ENCODE data around the gene POLRMT. TPM values are rescaled to one million over a fixed set of nuclear protein-coding genes. Genes with fewer than 3 reads are reported as not detected.
A peak's percentile ranks its signal among the peaks of the same experiment; 100 is the strongest.
"Not testable (repeated sequence)": the region's sequence is repeated elsewhere in the genome, so short reads cannot be mapped to it uniquely, and the experiment has no call there.

POLRMT gene
- total RNA-seq, 2 donors from 2014 or later: 52.7 to 64.6 TPM

DNA sequence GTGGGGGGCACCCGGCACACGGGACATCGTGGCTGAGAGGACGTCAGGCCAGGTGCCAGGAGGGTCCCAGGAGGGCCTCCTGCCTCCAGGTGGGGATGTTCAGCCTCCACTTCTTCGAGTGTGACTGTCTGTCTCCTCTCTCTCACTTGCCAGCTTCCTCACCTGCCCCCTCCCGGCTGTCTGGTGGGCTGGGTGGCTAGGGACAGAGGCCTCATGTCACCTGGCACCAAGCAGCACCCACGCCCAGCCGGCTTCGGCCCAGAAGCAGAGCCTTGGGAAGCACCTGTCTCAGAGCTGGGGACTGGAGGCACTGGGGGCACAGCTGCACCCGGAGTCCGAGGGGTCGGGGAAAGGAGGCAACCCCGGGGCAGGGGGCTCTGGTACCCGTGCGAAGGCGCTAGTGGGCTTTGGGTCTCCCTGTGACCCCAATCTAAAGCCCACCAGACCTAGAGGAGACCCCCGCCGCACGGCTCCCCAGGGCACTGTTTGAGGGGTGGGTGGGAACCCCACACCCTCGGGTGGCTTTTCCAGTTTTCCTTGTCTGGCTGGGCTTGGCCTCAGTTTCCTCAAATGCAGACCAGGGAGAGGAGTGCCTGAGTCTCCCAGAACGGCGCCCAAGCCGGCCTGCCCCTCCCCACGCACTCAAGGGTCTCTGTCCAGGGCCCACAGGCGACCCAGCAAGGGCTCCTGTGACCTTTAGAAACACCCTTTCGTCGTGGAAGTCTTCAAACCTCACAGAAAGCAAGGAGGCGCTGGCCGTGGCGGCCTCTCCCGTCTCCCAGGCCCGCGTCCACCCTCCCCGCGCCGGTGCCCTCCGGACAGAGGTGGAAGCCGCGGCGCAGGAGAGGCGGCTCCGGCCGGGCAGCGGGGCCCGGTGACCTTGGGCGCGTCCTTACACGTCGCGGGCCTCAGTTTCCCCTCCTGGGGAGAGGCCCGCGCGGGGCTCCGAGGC lies 44.3 kb downstream of the POLRMT start:
- no peak for DNase-seq
- no peak for ATAC-seq
- intact Hi-C loops (cut with DNase I, micrococcal nuclease): loop anchor here in 1 of 2 donors (10.0 kb wide), 1 partner anchor 146 kb away; no protein-coding TSS in a partner anchor

DNA sequence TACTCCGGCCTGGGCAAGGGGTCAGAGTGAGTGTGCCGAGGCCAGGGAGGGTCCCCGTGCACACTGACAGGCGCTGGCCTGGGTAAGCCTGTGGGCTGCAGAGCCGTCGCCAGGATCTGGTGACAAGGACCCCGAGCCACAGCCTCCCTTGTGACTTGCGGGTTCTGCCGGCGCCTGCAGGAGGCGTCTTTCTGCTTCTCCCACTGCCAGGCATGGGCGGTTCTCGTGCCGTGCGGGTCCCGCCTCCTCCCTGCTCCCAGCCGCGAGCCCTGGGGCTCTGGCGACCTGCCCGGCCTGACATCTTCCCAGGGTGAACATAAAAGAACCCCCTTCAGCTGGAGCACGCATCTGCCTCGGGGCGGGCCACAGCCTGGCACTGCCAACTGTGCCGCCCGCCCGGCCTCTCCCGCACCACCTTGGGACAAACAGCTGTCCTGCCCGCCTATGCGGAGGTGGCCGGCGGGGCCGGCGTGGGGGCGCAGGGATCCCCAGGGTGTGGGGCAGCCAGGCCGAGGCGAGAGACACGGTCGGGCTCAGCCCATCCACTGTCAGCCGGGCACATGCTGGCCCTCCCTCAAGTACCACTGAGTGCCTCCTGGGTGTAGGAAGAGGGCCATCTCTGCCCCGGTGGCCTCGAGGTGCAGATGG lies 45.1 kb downstream of the POLRMT start:
- intact Hi-C loops (cut with DNase I, micrococcal nuclease): loop anchor here in 1 of 2 donors (10.0 kb wide), 1 partner anchor 147 kb away; no protein-coding TSS in a partner anchor
- peak; percentile 63 for ATAC-seq
- peak; percentile 71 to 75 for DNase-seq

DNA sequence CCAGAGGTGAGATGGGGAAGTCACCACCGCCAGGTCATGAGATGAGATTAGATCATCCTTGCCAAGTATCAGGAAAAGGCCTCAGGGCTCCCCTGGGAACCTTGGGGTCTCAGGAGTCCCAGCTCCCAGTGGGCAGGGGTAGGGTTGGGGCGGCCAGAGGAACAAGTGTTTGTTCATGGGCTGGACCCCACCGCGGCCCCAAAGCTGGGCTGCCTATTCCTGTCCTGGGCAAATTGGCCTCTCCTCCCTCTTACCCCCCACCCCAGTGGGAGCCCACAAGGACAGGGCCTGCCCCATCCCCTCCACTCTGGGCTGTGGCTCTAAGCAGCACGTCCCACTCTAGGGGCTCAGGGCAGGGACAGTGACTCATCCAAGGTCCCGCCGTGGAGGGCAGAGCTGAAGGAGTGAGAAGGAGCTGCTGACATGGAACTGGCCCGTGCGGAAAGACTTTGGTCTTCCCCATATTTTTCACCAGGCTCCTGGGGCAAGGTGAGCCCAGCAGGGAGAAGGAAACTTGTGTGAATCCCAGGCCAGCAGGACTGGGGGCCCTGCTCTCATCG lies 47.7 kb downstream of the POLRMT start:
- DNase-seq (no peak), ATAC-seq (no peak)
- intact Hi-C loops (cut with DNase I, micrococcal nuclease): loop anchor here in 1 of 2 donors (10.0 kb wide), 1 partner anchor 149 kb away; no protein-coding TSS in a partner anchor

DNA sequence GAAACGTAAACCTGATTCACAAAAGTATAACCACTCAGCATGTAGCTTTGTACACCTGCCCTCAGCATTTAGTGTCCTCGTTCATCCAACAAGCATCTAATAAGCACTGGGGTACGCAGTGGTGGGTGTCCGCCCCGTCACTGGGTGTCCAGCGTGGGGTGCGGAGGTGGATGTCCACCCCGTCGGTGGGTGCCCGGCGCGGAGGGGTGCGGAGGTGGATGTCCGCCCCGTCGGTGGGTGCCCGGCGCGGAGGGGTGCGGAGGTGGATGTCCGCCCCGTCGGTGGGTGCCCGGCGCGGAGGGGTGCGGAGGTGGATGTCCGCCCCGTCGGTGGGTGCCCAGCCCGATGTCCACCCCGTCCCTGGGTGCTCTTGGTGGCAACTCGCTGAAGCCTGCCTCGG lies 48.2 kb downstream of the POLRMT start:
- ATAC-seq, DNase-seq: not testable (repeated sequence)
- intact Hi-C loops (cut with DNase I, micrococcal nuclease): loop anchor here in 1 of 2 donors (10.0 kb wide), 1 partner anchor 150 kb away; no protein-coding TSS in a partner anchor

DNA sequence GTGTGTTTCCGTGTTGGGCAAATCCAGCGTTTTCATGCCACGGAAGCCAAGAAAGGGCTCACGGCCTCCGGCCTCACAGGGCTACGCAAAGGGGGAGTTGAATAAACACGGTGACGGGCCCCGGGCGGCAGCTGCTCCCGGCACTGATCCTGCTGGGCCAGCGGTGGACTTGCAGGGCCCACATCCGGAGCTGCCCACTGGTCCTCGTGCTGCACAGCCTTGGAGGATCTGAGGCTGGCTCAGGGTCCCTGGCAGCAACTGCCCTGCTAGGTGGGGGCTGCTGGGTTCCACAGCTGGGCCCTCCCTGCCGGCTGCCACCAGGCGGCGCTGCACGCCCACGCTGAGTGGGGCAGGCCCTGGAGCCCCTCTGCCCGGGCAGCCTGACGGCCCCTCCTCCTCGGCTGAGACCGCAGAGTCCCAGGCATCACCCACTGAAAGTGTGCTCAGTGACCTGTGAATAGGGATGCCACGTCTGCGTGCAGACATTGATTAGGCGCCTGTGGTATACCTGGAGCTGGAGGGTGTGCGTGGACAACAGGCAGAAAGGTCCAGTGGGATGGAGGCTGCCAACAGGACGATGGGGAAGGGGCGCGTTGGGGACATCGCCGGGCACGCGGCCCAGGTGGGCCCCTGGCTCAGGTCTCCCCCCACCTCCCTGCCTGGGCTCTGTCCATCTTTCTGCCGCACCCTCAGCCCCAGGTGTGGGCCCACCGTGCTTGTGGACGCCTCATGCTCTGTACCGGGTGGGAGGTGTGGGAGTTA lies 48.9 kb downstream of the POLRMT start:
- intact Hi-C loops (cut with DNase I, micrococcal nuclease): loop anchor here in 1 of 2 donors (10.0 kb wide), 1 partner anchor 150 kb away; no protein-coding TSS in a partner anchor
- peak; percentile 60 for ATAC-seq
- peak in 1 of 2 donors; percentile 47 for DNase-seq

GRCh38 chr19:583968-584239 lies 49.4 kb downstream of the POLRMT start:
- ATAC-seq: peak; percentile 16
- intact Hi-C loops (cut with DNase I, micrococcal nuclease): loop anchor here in 1 of 2 donors (10.0 kb wide), 1 partner anchor 151 kb away; no protein-coding TSS in a partner anchor
- no peak for DNase-seq

- intact Hi-C loops (cut with DNase I, micrococcal nuclease): loop anchor here in 1 of 2 donors (10.0 kb wide), 1 partner anchor 151 kb away; no protein-coding TSS in a partner anchor
- DNase-seq: no peak
- peak; percentile 9 for ATAC-seq
Measured at GRCh38 chr19:583198-583967, 50.0 kb downstream of the POLRMT start.

DNA sequence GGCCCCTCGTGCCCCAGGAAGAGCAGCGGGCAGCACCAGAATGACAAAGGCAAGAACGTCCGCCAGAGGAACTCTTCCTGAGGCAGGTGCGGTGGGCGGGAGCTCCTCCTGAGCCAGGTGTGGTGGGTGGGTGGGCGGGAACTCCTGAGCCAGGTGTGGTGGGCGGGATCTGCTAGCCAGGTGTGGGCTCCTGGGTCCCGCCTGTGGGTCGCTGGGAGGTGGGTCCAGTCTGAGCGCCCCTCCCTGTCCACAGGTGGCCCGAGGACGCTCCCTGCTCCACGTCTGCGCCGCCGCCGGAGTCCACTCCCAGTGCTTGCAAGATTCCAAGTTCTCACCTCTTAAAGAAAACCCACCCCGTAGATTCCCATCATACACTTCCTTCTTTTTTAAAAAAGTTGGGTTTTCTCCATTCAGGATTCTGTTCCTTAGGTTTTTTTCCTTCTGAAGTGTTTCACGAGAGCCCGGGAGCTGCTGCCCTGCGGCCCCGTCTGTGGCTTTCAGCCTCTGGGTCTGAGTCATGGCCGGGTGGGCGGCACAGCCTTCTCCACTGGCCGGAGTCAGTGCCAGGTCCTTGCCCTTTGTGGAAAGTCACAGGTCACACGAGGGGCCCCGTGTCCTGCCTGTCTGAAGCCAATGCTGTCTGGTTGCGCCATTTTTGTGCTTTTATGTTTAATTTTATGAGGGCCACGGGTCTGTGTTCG lies 50.7 kb downstream of the POLRMT start:
- intact Hi-C loops (cut with DNase I, micrococcal nuclease): loop anchor here in 1 of 2 donors (10.0 kb wide), 1 partner anchor 152 kb away; no protein-coding TSS in a partner anchor
- ATAC-seq: no peak
- DNase-seq: no peak

DNA sequence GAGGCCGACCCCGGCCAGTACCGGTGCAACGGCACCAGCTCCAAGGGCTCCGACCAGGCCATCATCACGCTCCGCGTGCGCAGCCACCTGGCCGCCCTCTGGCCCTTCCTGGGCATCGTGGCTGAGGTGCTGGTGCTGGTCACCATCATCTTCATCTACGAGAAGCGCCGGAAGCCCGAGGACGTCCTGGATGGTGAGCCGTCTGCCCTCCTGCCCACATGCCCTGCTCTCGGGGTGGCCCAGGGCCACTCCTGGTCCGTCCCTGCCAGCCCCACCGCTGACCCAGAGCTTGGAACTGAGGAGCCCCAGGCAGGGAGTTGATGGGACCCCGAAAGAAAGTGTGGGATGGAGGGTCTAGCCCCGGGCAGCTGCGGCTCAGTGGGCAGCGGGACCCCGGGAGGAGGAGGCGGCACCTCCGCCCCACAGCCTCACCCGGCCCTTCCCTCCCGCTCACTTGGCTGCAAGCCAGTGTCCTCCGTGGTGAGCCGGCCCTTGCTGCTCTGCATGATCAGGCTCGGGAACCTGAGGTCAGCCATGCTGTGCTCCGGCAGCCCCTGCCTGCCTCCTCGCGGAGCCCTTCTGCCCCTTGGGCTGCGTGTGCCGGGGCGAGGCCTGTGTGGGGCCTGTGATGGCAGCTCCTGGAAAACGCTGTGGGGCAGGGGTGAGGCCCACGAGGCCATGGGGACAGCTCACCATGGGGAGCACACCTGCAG lies 51.8 kb downstream of the POLRMT start:
- intact Hi-C loops (cut with DNase I, micrococcal nuclease): loop anchor here in 1 of 2 donors (10.0 kb wide), 1 partner anchor 153 kb away; no protein-coding TSS in a partner anchor
- ATAC-seq: no peak
- no peak for DNase-seq

DNA sequence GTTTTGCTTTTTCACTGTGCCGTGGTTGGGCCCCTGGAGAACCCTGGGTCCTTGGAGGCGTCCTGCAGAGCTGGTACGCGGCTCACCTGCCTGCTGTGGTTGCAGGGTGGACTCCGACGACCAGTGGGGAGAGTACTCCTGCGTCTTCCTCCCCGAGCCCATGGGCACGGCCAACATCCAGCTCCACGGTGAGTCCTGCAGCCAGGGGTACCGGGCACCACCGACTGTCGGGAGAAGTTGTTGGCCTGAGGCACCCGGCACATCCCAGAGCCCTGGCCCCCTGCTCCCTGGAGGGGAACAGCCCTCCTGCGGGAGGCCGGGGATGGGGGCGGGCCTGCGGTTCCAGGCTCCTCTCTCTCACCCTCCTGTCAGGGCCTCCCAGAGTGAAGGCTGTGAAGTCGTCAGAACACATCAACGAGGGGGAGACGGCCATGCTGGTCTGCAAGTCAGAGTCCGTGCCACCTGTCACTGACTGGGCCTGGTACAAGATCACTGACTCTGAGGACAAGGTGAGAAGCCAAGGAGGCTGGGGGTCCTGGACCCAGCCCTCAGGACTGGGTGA lies 53.0 kb downstream of the POLRMT start:
- intact Hi-C loops (cut with DNase I, micrococcal nuclease): loop anchor here in 1 of 2 donors (10.0 kb wide), 1 partner anchor 154 kb away; no protein-coding TSS in a partner anchor
- DNase-seq (no peak), ATAC-seq (no peak)

DNA sequence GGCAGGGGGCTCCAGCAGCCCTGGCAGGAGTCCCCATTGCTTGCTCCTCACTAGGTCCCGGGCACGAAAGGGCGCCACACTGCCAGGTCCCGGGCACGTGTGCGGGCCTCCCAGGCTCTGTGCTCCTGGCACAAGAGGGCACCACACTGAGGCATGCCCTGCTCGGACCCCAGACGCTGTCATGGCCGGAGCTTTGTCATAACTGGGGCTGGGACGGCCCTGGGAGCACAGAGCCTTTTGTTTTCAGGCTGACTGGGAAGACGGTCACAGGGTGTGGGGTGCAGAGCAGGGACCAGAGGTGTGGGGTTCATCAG lies 53.5 kb downstream of the POLRMT start:
- intact Hi-C loops (cut with DNase I, micrococcal nuclease): loop anchor here in 1 of 2 donors (10.0 kb wide), 1 partner anchor 155 kb away; no protein-coding TSS in a partner anchor
- DNase-seq (no peak), ATAC-seq (no peak)

- DNase-seq (no peak), ATAC-seq (no peak)
- intact Hi-C loops (cut with DNase I, micrococcal nuclease): no loop called here
Measured at GRCh38 chr19:579111-579841, 54.1 kb downstream of the POLRMT start.

- no peak for ATAC-seq
- intact Hi-C loops (cut with DNase I, micrococcal nuclease): no loop called here
- DNase-seq: no peak
Measured at GRCh38 chr19:577439-578392, 55.6 kb downstream of the POLRMT start.

- DNase-seq (no peak), ATAC-seq (no peak)
- intact Hi-C loops (cut with DNase I, micrococcal nuclease): no loop called here
Measured at GRCh38 chr19:576768-577438, 56.4 kb downstream of the POLRMT start.
